Naive thymus-derived CD4-positive, alpha-beta T cell (primary cell): Measurements from ENCODE around the gene AOPEP. TPM values are rescaled to one million over a fixed set of nuclear protein-coding genes. Genes with fewer than 3 reads are reported as not detected.

Source experiments
- ATAC-seq: fragments of 150-1000 bp; cut with Tn5 transposase; 2 replicates; pipeline ENCODE4 v1.10.0; 2021; ENCODE audit warnings: mild to moderate bottlenecking, moderate library complexity
- CTCF ChIA-PET: fragments of 350-600 bp; sonication (Branson Sonifier 250); formaldehyde crosslinking; loops from one replicate; lab custom pipeline; 2021; ENCODE audit warnings: antibody characterized with exemption; lab: Charles Lee
- POLR2A ChIA-PET: fragments of 350-600 bp; sonication (Branson Sonifier 250); formaldehyde crosslinking; loops from one replicate; lab custom pipeline; 2021; ENCODE audit warnings: antibody characterized with exemption, inconsistent platforms; lab: Charles Lee
- DNase-seq, 9 donors: peaks; one replicate each; pipeline versions ENCODE4 v3.0.0 to v3.0.0-alpha.2; 2020 to 2022; ENCODE audit warnings: mixed read lengths in 1 of 9
- H3K27ac ChIP-seq: one replicate; pipeline ENCODE4 v1.7.0; 2013; ENCODE audit warnings: mild to moderate bottlenecking, low read depth, low read length, moderate library complexity
- H3K27me3 ChIP-seq, 2 donors: one replicate each; pipeline ENCODE4 v1.7.0; 2013; ENCODE audit warnings: low read length in 2 of 2, mild to moderate bottlenecking in 2 of 2, moderate library complexity in 2 of 2; ENCODE audit not compliant: control insufficient read depth in 2 of 2, insufficient read depth in 2 of 2
- H3K36me3 ChIP-seq, 3 experiments: 1 replicate in 2 of 3; 2 replicates in 1 of 3; pipeline ENCODE4 v1.7.0; 2013; ENCODE audit warnings: low read length in 3 of 3, mild to moderate bottlenecking in 3 of 3, moderate library complexity in 1 of 3; ENCODE audit not compliant: insufficient read depth in 3 of 3, control insufficient read depth in 2 of 3
- H3K4me1 ChIP-seq, 2 donors: one replicate each; pipeline ENCODE4 v1.7.0; 2013; ENCODE audit warnings: low read length in 2 of 2, mild to moderate bottlenecking in 2 of 2, moderate library complexity in 1 of 2; ENCODE audit not compliant: control insufficient read depth in 2 of 2, insufficient read depth in 2 of 2
- H3K4me3 ChIP-seq: 2 replicates; pipeline ENCODE4 v1.7.0; 2013; ENCODE audit warnings: mild to moderate bottlenecking, low read length
- H3K9me3 ChIP-seq, 3 experiments: 1 replicate in 2 of 3; 2 replicates in 1 of 3; pipeline ENCODE4 v1.7.0; 2013; ENCODE audit warnings: low read length in 3 of 3; ENCODE audit not compliant: control insufficient read depth in 2 of 3
- H3K27ac Mint-ChIP-seq, 9 donors: one replicate each; pipeline ENCODE4 v1.8.0; 2020 to 2022; ENCODE audit warnings: mixed read lengths in 9 of 9, mild to moderate bottlenecking in 8 of 9, moderate library complexity in 5 of 9, inconsistent platforms in 2 of 9
- H3K27me3 Mint-ChIP-seq, 5 donors: one replicate each; pipeline ENCODE4 v1.8.0; 2021 to 2022; ENCODE audit warnings: mixed read lengths in 5 of 5, mild to moderate bottlenecking in 1 of 5
- H3K36me3 Mint-ChIP-seq, 5 donors: one replicate each; pipeline ENCODE4 v1.8.0; 2020 to 2022; ENCODE audit warnings: mixed read lengths in 5 of 5, mild to moderate bottlenecking in 3 of 5, inconsistent platforms in 1 of 5
- H3K4me1 Mint-ChIP-seq, 7 donors: one replicate each; pipeline ENCODE4 v1.8.0; 2020 to 2022; ENCODE audit warnings: mixed read lengths in 7 of 7, mild to moderate bottlenecking in 3 of 7, inconsistent platforms in 1 of 7
- H3K4me3 Mint-ChIP-seq, 10 donors: one replicate each; pipeline ENCODE4 v1.8.0; 2020 to 2022; ENCODE audit warnings: mild to moderate bottlenecking in 10 of 10, mixed read lengths in 10 of 10, moderate library complexity in 6 of 10, inconsistent platforms in 2 of 10
- H3K9me3 Mint-ChIP-seq, 11 donors: one replicate each; pipeline ENCODE4 v1.8.0; 2020 to 2022; ENCODE audit warnings: mixed read lengths in 11 of 11, mild to moderate bottlenecking in 4 of 11, inconsistent platforms in 1 of 11, moderate library complexity in 1 of 11
- intact Hi-C, 2 donors: fragments of 100-400 bp; cut with micrococcal nuclease; formaldehyde crosslinking; loops; one replicate each; pipeline ENCODE4 v1.15.1; 2023
- polyA plus RNA-seq, 2 donors: library from polyadenylated mRNA; unstranded; fragments of 300-500 nt; fragmentation: Illumina TruSeq; gene quantifications; one replicate each; pipeline ENCODE4 v1.2.3, GENCODE V29; 2021
- total RNA-seq, 6 experiments: library from RNA in 5 of 6; stranded (reverse) in 5 of 6; gene quantifications; 1 replicate in 5 of 6; 2 replicates in 1 of 6; pipeline ENCODE4 v1.2.3 and lab custom pipeline; 2021 to 2026

Gene AOPEP
- total and polyA plus RNA-seq, 7 experiments from 2014 or later = 5.7 to 19.0 (median 13.6) TPM

- Mint-ChIP-seq H3K4me3 (no peak overlapping the region), H3K27ac (no peak overlapping the region), H3K4me1 (peaks cover 0 to 6% (median 3%) of the 10 kb centered on the region in 7 donors), H3K27me3 (no peaks in the 10 kb centered on the region), H3K9me3 (no peaks in the 10 kb centered on the region), H3K36me3 (peaks cover 5 to 54% (median 19%) of the 10 kb centered on the region in 5 donors)
- H3K27me3 ChIP-seq = no peaks in the 10 kb centered on the region
- DNase-seq = no peak
- no peaks in the 10 kb centered on the region for H3K4me1 ChIP-seq
- no peak overlapping the region for H3K4me3 ChIP-seq
- ChIA-PET POLR2A (no interaction called here), CTCF (no interaction called here)
- H3K36me3 ChIP-seq = peaks cover 0 to 24% (median 0%) of the 10 kb centered on the region in 3 experiments
- ATAC-seq = no peak
- H3K27ac ChIP-seq = no peak overlapping the region
- intact Hi-C loops = no loop called here
- H3K9me3 ChIP-seq = no peaks in the 10 kb centered on the region
Measured at GRCh38 chr9:94809778-94810177, 83.3 kb downstream of the AOPEP start.

DNA sequence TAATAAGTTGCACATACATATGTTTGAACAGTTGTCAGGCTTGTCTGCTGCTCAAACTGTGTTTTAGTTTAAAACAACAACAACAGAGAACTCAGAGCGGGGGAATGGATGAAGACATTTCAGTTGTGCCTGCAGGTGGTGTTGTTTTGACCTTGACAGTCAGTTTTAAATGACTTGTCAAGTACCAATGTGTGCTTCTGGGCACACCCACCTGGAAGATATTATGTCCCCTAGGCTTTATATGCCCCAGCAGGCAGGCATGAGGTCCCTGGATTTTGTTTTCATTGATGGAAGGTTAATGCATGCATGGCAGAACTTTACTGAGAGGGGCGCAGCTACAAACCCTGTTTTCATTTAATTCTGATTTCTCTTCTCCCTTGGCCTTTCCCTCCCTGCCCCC is 84.6 kb downstream of the AOPEP start:
- H3K4me1 Mint-ChIP-seq = peaks cover 0 to 6% (median 3%) of the 10 kb centered on the region in 7 donors
- H3K27me3 Mint-ChIP-seq = no peaks in the 10 kb centered on the region
- ChIA-PET POLR2A (no interaction called here), CTCF (no interaction called here)
- Histone ChIP-seq H3K36me3 (peaks cover 0 to 24% (median 0%) of the 10 kb centered on the region in 3 experiments), H3K27me3 (no peaks in the 10 kb centered on the region), H3K27ac (no peak overlapping the region), H3K4me1 (no peaks in the 10 kb centered on the region), H3K4me3 (no peak overlapping the region), H3K9me3 (no peaks in the 10 kb centered on the region)
- H3K27ac Mint-ChIP-seq = no peak overlapping the region
- H3K9me3 Mint-ChIP-seq = no peaks in the 10 kb centered on the region
- ATAC-seq (no peak), DNase-seq (no peak)
- intact Hi-C loops = no loop called here
- H3K4me3 Mint-ChIP-seq = no peak overlapping the region
- peaks cover 5 to 51% (median 17%) of the 10 kb centered on the region in 5 donors for H3K36me3 Mint-ChIP-seq

DNA sequence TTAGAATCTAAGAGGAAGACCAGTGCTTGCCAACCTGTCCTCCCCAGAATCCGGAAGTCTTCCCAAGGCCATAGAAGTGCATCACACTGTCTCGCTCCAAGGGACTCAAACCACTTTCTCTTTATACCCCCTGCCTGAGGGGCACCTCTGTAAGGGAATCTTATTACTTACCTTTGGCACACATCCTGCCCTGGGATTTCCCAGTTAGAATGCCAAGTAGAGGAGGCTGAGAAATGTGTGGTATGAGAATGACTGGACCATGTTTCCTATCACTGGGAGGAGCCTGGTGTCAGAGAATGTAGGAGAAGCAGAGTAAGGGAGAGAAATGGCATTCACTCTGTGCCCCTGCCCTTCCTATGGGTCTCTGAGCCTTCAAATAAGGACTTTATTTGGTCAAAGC is 85.8 kb downstream of the AOPEP start:
- DNase-seq (no peak), ATAC-seq (no peak)
- Histone ChIP-seq H3K4me1 (no peaks in the 10 kb centered on the region), H3K36me3 (peaks cover 0 to 18% (median 0%) of the 10 kb centered on the region in 3 experiments), H3K9me3 (no peaks in the 10 kb centered on the region), H3K27me3 (no peaks in the 10 kb centered on the region), H3K27ac (no peak overlapping the region), H3K4me3 (no peak overlapping the region)
- ChIA-PET CTCF (no interaction called here), POLR2A (no interaction called here)
- intact Hi-C loops = no loop called here
- no peaks in the 10 kb centered on the region for H3K27me3 Mint-ChIP-seq
- H3K36me3 Mint-ChIP-seq = peaks cover 3 to 48% (median 10%) of the 10 kb centered on the region in 5 donors
- H3K4me1 Mint-ChIP-seq = peaks cover 0 to 3% (median 0%) of the 10 kb centered on the region in 7 donors
- H3K27ac Mint-ChIP-seq = no peak overlapping the region
- no peaks in the 10 kb centered on the region for H3K9me3 Mint-ChIP-seq
- no peak overlapping the region for H3K4me3 Mint-ChIP-seq

- ATAC-seq = no peak
- ChIA-PET CTCF (no interaction called here), POLR2A (no interaction called here)
- Histone ChIP-seq H3K9me3 (no peaks in the 10 kb centered on the region), H3K27ac (no peak overlapping the region), H3K4me3 (no peak overlapping the region), H3K36me3 (peaks cover 0 to 7% (median 0%) of the 10 kb centered on the region in 3 experiments), H3K27me3 (no peaks in the 10 kb centered on the region), H3K4me1 (no peaks in the 10 kb centered on the region)
- H3K4me1 Mint-ChIP-seq = peaks cover 0 to 3% (median 0%) of the 10 kb centered on the region in 7 donors
- peaks cover 0 to 40% (median 8%) of the 10 kb centered on the region in 5 donors for H3K36me3 Mint-ChIP-seq
- no peak for DNase-seq
- no peaks in the 10 kb centered on the region for H3K9me3 Mint-ChIP-seq
- no peak overlapping the region for H3K4me3 Mint-ChIP-seq
- no peaks in the 10 kb centered on the region for H3K27me3 Mint-ChIP-seq
- intact Hi-C loops = no loop called here
- H3K27ac Mint-ChIP-seq = peak overlapping the region in 1 of 9 donors; percentile 8
Measured at GRCh38 chr9:94813379-94813778, 86.9 kb downstream of the AOPEP start.

DNA sequence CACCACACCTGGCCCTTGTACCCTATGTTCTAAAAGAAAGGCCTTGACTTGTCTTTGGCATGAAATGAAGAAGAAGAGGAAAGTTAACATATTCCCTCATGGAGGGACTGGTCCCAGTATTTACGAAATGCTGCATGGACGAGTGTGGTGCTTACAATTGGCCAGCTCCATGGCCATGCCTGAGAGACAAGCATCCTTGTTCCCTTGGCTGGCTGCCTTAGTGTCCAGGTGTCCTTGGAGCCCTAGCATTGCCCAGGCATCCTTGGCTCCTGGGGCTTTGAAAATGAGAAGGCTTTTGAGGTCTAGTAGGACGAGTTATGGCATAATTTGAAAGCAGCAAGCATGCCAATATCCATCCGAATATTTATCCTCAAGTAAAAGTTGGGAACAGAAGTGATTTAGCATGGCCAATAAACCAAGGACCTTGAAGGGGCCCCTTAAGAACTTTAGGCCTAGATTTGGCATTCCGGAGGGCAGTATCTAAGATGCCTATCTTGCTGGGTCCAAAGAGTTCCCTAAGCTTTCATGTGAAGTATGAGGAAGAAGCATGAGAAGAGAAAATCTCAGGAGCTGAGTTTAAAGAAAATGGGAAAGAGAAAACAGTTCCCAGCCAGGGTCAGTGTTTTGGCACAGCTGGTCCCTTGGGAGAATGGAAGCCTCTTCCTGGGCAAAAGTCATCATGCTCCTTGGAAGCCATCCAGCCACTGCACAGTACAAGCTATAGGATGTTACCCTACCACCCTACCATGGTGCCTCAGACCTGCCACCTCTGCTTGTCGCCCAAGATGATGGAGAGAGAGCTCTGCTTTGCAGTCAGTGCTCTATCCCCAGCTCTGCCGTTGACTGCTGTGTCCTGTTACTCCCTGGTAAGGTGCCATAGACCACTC is 91.0 kb downstream of the AOPEP start:
- Histone ChIP-seq H3K27ac (no peak overlapping the region), H3K36me3 (peaks cover 0 to 4% (median 0%) of the 10 kb centered on the region in 3 experiments), H3K27me3 (no peaks in the 10 kb centered on the region), H3K4me3 (no peak overlapping the region), H3K9me3 (no peaks in the 10 kb centered on the region), H3K4me1 (no peaks in the 10 kb centered on the region)
- POLR2A ChIA-PET = no interaction called here
- Mint-ChIP-seq H3K4me1 (peaks cover 0 to 10% (median 0%) of the 10 kb centered on the region in 7 donors), H3K27me3 (no peaks in the 10 kb centered on the region), H3K36me3 (peaks cover 0 to 37% (median 13%) of the 10 kb centered on the region in 5 donors), H3K4me3 (no peak overlapping the region), H3K27ac (peak overlapping the region in 1 of 9 donors; percentile 20), H3K9me3 (no peaks in the 10 kb centered on the region)
- DNase-seq (no peak), ATAC-seq (no peak)
- intact Hi-C loops = no loop called here
- CTCF ChIA-PET = no interaction called here

DNA sequence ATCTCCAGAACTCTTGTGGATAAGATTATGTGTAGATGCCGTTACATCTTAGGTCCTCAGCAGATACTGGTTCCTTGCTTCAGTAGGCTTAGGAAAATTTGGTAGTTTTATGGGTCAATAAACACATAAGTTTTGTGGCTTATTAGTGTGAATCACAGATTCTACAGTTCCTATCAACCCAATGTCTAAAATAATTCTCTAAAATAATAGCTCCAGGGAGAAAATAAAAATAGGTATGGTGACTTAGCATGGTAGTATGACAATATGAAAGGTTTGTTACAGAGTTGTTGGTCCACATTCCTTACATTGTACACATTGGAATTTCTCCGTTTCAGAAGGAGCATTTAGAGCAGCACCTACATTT is 91.7 kb downstream of the AOPEP start:
- Mint-ChIP-seq H3K27ac (peak overlapping the region in 1 of 9 donors; percentile 20), H3K27me3 (no peaks in the 10 kb centered on the region), H3K4me1 (peaks cover 0 to 12% (median 0%) of the 10 kb centered on the region in 7 donors), H3K9me3 (no peaks in the 10 kb centered on the region), H3K36me3 (peaks cover 0 to 42% (median 15%) of the 10 kb centered on the region in 5 donors), H3K4me3 (no peak overlapping the region)
- no peak for ATAC-seq
- Histone ChIP-seq H3K27ac (no peak overlapping the region), H3K27me3 (no peaks in the 10 kb centered on the region), H3K4me3 (no peak overlapping the region), H3K4me1 (no peaks in the 10 kb centered on the region), H3K9me3 (no peaks in the 10 kb centered on the region), H3K36me3 (peaks cover 0 to 4% (median 0%) of the 10 kb centered on the region in 3 experiments)
- no peak for DNase-seq
- intact Hi-C loops = no loop called here
- ChIA-PET POLR2A (interaction anchor here (0.6 kb wide), 1 partner anchor 143 kb away, joined by 3 read pairs; no protein-coding TSS in a partner anchor), CTCF (no interaction called here)
